ELR (cell line): ENCODE data around the gene TMTC1.

Source experiments
- DNase-seq: peaks from one replicate; pipeline ENCODE4 v3.0.0-alpha.2; 2015; ENCODE audit warnings: low read depth

The TMTC1 gene

DNA sequence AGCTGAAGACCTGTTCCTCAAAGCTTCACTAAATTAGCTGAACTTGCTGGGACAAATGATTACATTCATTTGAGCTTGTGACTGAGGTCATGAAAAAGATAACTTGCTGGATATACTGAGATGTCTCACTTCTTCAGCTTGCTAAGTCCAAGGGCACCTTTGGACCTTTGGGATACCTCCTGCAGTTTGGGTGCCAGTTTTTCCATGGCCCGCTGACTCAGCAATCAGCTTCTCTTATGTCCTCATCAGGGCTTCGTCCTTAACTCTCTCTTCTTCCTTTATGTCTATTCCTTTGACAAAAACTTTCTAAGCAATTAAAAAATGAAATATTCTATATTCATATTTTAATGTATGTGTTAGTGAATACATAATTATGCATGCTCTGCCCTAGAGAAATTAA is 331.9 kb downstream of the TMTC1 start:
- DNase-seq: no peak
